ENCODE data around the gene QRICH2.

DNA sequence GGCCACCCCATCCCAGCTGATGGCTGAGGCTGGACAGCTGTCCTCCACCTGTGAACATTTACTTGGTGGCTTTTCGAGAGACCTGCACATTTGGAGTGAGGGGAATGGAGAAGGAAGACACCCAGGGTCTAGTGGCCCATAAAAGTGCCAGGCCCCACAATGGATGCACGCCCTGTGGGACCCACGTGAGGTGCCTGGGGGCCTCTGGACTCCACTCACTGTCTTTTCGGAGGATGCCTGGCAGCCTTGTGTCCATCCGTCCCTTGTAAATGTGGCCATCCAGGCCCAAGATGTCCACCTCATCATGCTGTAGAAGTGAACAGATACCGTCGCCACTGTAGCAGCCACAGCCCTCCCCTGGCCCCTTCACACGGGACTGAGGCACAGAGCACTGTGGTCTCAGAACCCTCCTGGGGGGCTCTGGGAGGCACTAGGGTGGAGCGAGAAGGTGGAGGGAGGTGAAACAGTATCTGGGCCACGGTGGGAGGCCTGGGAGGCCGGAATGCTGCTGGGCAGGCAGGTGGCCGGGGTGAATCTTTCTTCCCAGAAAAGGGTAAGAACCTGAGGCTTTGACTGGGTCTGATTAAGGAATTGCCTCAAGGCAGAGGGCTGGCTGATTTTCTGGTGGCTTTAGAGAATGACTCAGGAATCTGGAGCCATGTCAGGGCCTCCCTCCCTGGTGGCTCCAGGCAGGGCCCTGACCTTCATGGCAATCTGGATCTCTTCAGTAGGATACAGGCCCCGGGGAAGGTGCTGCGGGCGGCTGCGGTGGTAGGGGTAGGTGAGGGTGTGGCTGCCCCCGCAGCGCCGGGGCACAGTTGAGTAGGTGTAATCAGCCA is 31.4 kb downstream of the QRICH2 start:
- TF ChIP-seq, protein P1, sequence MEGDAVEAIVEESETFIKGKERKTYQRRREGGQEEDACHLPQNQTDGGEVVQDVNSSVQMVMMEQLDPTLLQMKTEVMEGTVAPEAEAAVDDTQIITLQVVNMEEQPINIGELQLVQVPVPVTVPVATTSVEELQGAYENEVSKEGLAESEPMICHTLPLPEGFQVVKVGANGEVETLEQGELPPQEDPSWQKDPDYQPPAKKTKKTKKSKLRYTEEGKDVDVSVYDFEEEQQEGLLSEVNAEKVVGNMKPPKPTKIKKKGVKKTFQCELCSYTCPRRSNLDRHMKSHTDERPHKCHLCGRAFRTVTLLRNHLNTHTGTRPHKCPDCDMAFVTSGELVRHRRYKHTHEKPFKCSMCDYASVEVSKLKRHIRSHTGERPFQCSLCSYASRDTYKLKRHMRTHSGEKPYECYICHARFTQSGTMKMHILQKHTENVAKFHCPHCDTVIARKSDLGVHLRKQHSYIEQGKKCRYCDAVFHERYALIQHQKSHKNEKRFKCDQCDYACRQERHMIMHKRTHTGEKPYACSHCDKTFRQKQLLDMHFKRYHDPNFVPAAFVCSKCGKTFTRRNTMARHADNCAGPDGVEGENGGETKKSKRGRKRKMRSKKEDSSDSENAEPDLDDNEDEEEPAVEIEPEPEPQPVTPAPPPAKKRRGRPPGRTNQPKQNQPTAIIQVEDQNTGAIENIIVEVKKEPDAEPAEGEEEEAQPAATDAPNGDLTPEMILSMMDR (IDR thresholded peaks at IDR 0.05; ENCODE audit: insufficient read depth, low read length, poor library complexity, severe bottlenecking) = no peak
- TF ChIP-seq EZH2phosphoT487 (conservative IDR thresholded peaks at IDR 0.05; ENCODE audit: low read length) = no peak
